Thyroid gland (tissue), 4 donors: ENCODE measurements around the gene CRTAC1.

Experiments used
- POLR2A ChIP-seq, 2 donors: fragments of 450-650 bp; IDR thresholded peaks; one replicate each; pipeline ENCODE4 v1.6.1; 2017; ENCODE audit warnings: antibody characterized with exemption in 2 of 2, mild to moderate bottlenecking in 2 of 2, moderate library complexity in 1 of 2
- TF ChIP-seq, protein P1 (sequence below), 6 experiments: fragments of 200-600 bp in 3 of 6; fragments of 450-650 bp in 3 of 6; sonication (generic) in 3 of 6; IDR thresholded peaks; one replicate each; pipeline ENCODE4 v1.5.1; 2016 to 2019; ENCODE audit warnings: antibody characterized with exemption in 6 of 6, mild to moderate bottlenecking in 2 of 6, inconsistent platforms in 1 of 6, moderate library complexity in 1 of 6

DNA sequence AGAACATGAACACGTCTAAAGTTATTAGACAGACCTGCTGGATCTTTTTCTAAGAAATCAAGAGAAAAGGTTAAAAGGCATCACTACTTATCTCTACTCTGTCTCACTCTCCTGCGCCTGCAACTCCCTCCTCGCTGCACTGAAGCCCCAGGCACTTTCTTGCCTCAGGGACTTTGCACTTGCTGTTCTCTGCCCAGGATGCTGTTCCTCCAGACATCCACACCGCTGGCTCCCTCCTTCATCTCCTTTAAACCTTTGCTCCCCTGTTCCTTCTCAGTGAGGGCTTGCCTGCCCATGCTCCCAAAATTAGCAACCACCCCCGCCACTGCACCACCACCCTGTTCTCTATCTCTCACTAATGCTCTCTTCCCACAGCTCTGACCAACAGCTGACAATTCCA lies 93.4 kb downstream of the CRTAC1 start:
- TF ChIP-seq, protein P1, sequence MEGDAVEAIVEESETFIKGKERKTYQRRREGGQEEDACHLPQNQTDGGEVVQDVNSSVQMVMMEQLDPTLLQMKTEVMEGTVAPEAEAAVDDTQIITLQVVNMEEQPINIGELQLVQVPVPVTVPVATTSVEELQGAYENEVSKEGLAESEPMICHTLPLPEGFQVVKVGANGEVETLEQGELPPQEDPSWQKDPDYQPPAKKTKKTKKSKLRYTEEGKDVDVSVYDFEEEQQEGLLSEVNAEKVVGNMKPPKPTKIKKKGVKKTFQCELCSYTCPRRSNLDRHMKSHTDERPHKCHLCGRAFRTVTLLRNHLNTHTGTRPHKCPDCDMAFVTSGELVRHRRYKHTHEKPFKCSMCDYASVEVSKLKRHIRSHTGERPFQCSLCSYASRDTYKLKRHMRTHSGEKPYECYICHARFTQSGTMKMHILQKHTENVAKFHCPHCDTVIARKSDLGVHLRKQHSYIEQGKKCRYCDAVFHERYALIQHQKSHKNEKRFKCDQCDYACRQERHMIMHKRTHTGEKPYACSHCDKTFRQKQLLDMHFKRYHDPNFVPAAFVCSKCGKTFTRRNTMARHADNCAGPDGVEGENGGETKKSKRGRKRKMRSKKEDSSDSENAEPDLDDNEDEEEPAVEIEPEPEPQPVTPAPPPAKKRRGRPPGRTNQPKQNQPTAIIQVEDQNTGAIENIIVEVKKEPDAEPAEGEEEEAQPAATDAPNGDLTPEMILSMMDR (IDR thresholded peaks at IDR 0.05): no peak
- no peak for TF ChIP-seq POLR2A (IDR thresholded peaks at IDR 0.05)
